ENCODE data around the gene CBX8.

DNA sequence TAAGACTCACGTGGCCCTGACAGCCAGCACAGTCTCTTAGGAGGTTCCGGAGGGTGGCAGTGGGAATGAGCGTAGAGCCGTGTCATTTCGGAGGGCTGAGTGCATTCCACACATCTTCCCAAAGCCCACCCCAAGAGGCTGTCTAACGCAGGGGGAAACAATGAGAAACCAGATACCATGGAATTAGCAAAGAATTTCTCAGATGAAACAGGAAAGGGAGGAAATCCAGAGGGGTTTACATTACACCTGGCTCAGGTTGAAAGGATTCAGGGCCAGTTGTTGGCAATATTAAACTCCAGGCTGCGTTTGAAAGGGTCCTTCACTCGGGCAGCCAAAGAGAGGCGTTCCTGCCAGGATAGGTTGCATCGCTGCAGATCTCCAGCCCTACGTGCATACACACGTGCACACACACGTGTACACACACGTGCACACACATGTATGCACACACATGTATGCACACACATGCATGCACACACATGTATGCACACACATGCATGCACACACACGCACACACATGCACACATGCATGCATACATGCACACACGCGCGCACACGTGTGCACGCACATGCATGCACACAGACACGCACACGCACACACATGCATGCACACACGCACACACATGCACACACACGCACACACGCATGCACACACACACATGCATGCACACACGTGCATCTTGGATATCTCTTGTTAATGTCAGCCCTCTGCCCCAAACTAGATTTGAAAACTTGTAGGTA lies 30.1 kb upstream of the CBX8 start:
- TF ChIP-seq POLR2AphosphoS5 (IDR thresholded peaks at IDR 0.05; ENCODE audit: borderline replicate concordance, low read depth, low read length): no peak
- no peak for TF ChIP-seq EZH2 (IDR thresholded peaks at IDR 0.05)

Data from SK-N-MC (cell line).